Mucosa of rectum (tissue), 2 donors: ENCODE measurements around the gene DNAJC15.

Experiments used
- H3K27ac ChIP-seq, 2 donors: one replicate each; pipeline ENCODE4 v1.7.0; 2013; ENCODE audit warnings: inconsistent platforms in 2 of 2, low read depth in 2 of 2, low read length in 2 of 2
- H3K27me3 ChIP-seq, 2 donors: one replicate each; pipeline ENCODE4 v1.7.0; 2013; ENCODE audit warnings: low read length in 2 of 2; ENCODE audit not compliant: control insufficient read depth in 2 of 2, insufficient read depth in 2 of 2
- H3K36me3 ChIP-seq, 2 donors: one replicate each; pipeline ENCODE4 v1.7.0; 2013; ENCODE audit warnings: low read length in 2 of 2; ENCODE audit not compliant: control insufficient read depth in 2 of 2, insufficient read depth in 2 of 2
- H3K4me1 ChIP-seq, 2 donors: one replicate each; pipeline ENCODE4 v1.7.0; 2013; ENCODE audit warnings: low read length in 2 of 2, mild to moderate bottlenecking in 1 of 2; ENCODE audit not compliant: control insufficient read depth in 2 of 2, insufficient read depth in 2 of 2
- H3K4me3 ChIP-seq, 2 donors: one replicate each; pipeline ENCODE4 v1.7.0; 2013; ENCODE audit warnings: low read length in 2 of 2
- H3K9ac ChIP-seq, 2 donors: one replicate each; pipeline ENCODE4 v1.7.0; 2013; ENCODE audit warnings: low read length in 2 of 2, low read depth in 1 of 2, mild to moderate bottlenecking in 1 of 2
- H3K9me3 ChIP-seq, 2 donors: one replicate each; pipeline ENCODE4 v1.7.0; 2013; ENCODE audit warnings: low read length in 2 of 2; ENCODE audit not compliant: control insufficient read depth in 2 of 2
- donor health status: healthy.
- donor health status: Normal muscosa, but diverticular disease.

Gene DNAJC15

DNA sequence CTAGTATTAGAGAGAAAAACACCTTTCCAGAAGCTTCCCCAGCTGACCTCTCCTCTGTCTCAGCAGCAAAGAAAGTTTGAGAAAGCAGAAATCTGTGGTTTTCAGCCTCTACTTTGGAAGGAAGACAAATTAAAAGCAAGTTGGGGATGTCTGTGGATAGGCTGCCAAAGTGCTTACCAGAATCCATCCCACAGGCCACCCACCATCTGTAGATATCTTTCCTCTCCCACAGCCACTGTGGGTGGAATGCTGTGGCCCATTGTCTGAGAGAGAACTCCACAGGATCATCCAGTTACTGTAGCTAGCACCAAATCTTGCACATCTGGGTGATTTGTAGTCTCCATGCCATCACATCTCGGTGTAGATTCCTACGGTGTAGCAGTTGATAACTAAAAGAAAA lies 133.5 kb downstream of the DNAJC15 start:
- no peak overlapping the region for H3K9ac ChIP-seq
- H3K36me3 ChIP-seq = no peaks in the 10 kb centered on the region
- H3K9me3 ChIP-seq = no peaks in the 10 kb centered on the region
- no peak overlapping the region for H3K4me3 ChIP-seq
- H3K4me1 ChIP-seq = no peaks in the 10 kb centered on the region
- no peak overlapping the region for H3K27ac ChIP-seq
- H3K27me3 ChIP-seq = no peaks in the 10 kb centered on the region

DNA sequence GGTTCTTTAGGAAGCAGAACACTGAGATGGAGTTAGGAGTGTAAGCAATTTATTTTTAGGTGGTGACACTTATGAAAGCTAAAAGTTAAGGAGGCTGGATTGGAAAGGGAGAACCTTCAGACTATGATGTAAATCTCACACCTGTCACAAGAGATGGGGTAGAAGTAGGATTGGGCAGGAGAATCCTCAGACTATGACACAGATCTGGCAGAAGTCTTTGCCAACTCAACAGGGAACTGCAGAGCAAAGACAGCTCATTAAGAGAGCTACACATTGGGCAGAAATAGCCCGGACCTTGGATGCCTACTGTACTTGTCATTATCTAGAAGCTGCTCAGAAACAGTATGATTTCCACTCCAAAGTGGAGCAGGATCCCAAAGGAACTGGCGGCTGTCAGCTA lies 134.4 kb downstream of the DNAJC15 start:
- Histone ChIP-seq H3K9ac (no peak overlapping the region), H3K36me3 (no peaks in the 10 kb centered on the region), H3K9me3 (no peaks in the 10 kb centered on the region), H3K4me3 (no peak overlapping the region), H3K27ac (no peak overlapping the region), H3K4me1 (no peaks in the 10 kb centered on the region), H3K27me3 (no peaks in the 10 kb centered on the region)

DNA sequence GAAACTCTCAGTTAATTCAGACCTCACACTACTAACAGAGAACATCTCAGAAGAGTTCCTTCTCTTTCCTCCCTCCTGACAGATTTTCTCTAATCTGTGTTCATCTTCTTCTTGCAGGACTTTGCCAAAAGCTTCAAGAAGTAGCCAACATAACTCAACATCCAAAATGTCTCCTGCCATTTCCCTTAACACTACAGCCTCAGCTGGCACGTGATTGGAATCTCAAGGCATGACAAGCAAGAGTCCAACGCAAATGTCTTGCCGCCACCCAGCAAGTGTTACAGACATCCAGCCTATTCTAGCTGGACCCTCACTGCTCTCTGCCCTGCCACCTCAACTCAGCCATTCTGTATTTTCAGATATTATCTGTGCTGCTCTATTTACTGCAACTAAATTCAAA lies 135.1 kb downstream of the DNAJC15 start:
- Histone ChIP-seq H3K27ac (no peak overlapping the region), H3K27me3 (no peaks in the 10 kb centered on the region), H3K4me1 (no peaks in the 10 kb centered on the region), H3K4me3 (no peak overlapping the region), H3K36me3 (no peaks in the 10 kb centered on the region), H3K9me3 (no peaks in the 10 kb centered on the region), H3K9ac (no peak overlapping the region)

DNA sequence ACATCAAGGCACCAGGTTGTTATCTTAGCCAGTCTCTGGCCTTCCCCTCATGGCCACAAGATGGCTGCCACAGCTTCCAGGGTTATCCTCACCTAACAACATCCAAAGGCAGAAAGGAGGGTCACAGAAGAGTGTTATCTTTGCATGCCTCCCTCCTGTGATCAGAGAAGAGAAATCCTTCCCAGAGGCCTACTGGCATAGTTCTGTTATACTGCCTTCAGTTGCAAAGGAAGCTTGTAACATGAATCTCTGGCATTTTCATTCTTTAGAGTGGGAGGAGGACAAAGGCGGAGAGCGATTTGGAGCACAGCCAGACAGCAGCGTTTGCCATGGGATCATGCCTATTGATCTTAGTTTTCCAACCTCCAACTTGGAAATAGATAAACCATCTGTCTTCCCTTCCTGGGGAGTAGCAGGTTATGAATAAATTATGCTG lies 135.7 kb downstream of the DNAJC15 start:
- H3K4me3 ChIP-seq = no peak overlapping the region
- H3K36me3 ChIP-seq = no peaks in the 10 kb centered on the region
- no peaks in the 10 kb centered on the region for H3K4me1 ChIP-seq
- H3K27ac ChIP-seq = no peak overlapping the region
- no peak overlapping the region for H3K9ac ChIP-seq
- no peaks in the 10 kb centered on the region for H3K27me3 ChIP-seq
- H3K9me3 ChIP-seq = no peaks in the 10 kb centered on the region
